Amniotic epithelial cell (primary cell): ENCODE data around the gene HEPACAM2.

Source experiments
- DNase-seq: peaks from one replicate; pipeline ENCODE4 v3.0.0-alpha.2; 2010; ENCODE audit warnings: low read depth

Gene HEPACAM2

GRCh38 chr7:93202594-93203250 lies 23.5 kb downstream of the HEPACAM2 start:
- no peak for DNase-seq

DNA sequence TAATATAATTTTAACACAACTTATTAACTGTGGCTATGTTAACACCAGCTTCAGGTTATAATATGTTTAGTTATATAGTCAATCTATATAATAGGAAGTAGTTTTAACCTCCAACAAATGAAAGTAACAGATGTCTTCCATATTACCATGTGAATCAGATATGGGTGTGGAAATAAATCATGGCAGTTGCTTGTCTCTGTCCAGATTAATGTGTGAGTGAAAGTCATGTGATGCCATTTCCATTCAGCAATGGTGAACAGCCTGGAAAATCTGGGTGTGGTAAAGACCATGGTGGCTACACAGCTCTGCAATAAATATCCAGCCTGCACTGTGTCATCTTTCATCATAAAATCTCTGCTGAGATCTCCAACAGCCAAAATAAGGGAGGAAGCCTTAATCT lies 27.8 kb downstream of the HEPACAM2 start:
- no peak for DNase-seq

- DNase-seq, result no peak
Measured at GRCh38 chr7:93196336-93196735, 29.9 kb downstream of the HEPACAM2 start.

DNA sequence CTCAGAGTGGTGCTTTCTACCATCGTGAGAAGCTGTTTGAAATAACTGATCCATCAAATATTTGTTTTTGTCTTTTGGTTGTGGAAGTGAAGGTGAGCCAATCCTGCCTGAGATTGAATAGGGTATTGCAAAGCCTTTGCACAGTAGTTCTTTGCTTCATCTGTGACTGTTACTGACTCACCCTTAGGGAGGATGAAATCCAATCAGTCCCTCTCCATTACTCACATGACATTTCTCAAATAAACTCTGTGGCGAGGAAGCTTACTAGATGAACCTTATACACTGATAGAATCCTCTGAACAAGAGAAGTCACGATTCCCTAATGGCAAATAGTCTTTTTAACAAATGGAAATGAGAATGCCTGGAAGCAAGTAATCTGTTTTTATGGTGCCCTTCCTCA lies 31.9 kb downstream of the HEPACAM2 start:
- DNase-seq, result peak; percentile 38

DNA sequence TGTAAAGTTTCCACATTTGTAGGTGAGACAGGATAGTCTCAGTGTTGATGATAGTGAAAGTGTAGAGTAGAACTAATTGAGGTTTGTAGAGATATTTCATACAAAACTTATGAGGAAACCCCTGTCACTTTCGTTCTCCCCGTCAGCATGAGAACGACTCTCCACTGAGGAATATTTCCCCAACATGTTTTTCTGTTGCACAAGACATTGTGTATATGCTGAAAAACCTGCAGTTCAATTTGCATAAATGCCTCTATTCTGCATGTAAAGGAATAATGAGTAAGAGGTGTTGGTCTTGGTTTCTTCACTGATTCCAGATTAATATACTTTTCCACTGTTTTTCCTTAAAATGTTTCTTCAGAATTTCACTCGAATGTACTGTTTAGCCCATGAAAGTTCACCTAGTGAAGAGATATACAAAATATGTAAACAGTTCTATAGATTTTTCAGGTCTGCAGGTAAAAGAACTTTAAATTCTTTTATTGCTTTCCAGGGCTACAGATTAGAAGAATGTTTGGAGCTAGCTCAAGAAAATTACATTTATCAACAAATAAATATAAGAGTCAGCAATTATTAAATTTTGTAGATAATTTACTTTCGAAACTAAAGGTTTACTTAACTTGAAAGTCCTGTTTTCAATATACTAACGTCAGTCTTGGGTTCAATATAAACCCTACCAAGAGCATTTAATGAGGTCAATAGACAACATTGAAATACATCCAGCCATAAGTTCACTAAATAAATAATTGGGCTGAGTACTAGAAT lies 37.2 kb downstream of the HEPACAM2 start:
- no peak for DNase-seq

GRCh38 chr7:93185303-93186027 lies 40.8 kb downstream of the HEPACAM2 start:
- peak; percentile 18 for DNase-seq

- no peak for DNase-seq
Measured at GRCh38 chr7:93179173-93179572, 47.1 kb downstream of the HEPACAM2 start.

DNA sequence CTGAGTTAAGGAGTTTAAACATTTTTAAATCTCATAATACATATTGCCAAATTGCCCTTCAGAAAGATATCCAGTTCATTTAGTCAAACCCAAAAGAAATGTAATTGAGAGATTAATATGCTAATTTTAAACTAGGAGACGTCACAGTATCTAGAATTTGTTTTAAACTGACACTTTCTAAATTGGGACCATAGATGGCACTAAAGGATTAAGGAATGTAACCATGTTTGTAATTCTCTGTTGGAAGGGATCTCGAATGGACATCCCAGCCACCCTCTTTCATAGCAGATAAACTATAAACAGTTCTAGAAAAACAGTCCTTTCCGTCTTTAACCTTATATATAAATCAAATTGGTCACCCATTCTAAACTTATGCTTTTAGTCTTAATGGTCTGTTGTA lies 48.1 kb downstream of the HEPACAM2 start:
- DNase-seq, result no peak

DNA sequence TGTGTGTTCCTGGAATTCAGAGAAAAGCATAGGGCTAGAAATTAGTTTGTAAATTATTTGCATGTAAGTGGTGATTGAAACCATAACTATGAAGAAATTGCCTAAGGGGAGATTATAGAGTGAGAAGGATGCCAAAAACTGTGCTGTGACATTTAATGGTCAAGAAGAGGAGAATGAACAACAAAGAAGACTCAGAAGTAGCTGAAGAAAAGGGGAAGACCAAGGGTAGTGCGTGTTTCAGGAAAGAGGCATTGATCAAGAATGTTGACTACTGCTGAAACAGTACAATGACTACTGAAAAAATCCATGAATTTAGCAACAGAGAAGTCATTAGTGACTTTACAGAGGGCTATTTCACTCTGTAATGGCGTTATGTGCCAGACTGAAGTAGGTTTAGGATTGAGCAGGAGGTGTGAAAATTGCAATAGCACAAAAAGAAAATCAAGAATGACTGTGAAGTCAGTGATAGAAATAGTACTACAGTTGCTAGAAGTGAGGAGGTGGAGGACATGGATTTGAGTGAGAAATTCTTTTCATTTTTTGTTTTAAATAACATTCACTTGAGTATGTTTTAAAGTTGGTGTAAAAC lies 49.2 kb downstream of the HEPACAM2 start:
- no peak for DNase-seq

DNA sequence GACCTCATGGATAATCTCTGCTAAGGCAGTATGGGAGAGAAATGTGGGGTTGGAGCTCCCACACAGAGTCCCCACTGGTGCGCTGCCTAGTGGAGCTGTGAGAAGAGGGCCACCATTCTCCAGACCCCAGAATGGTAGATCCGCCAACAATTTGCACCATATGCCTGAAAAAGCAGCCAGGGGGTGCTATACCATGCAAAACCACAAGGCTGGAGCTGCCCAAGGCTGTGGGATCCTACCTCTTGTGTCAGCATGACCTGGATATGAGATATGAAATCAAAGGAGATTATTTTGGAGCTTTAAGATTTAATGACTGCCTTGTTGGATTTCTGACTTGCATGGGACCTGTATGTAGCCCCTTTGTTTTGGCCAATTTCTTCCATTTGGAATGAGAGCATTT lies 51.0 kb downstream of the HEPACAM2 start:
- DNase-seq, result no peak

- DNase-seq, result no peak
Measured at GRCh38 chr7:93172683-93173082, 53.6 kb downstream of the HEPACAM2 start.

DNA sequence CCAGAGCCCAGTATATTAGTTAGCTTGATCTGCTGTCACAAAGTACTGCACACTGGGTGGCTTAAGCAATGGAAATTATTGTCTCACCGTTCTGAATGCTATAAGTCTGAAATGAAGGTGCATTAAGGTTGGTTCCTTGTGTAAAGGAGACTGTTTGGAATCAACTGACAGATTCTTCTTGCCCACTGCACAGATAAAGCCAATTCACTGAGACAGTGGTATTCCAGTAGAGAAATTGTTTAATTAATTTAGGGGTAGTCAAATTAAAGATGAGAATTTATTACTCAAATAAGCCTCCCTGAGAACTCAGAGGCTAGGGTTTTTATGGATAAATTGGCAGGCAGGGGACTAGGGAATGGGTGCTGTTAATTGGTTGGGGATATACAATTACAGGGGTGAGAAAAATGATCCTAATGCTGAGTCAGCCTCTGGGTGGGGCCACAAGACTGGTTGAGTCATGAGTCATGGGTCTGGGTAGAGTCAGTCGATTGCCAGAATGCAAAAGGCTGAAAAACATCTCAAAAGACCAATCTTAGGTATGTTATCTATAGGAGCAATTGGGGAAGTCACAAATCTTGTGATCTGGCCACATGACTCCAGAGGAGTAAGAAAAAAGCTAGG lies 54.6 kb downstream of the HEPACAM2 start:
- DNase-seq, result no peak

DNA sequence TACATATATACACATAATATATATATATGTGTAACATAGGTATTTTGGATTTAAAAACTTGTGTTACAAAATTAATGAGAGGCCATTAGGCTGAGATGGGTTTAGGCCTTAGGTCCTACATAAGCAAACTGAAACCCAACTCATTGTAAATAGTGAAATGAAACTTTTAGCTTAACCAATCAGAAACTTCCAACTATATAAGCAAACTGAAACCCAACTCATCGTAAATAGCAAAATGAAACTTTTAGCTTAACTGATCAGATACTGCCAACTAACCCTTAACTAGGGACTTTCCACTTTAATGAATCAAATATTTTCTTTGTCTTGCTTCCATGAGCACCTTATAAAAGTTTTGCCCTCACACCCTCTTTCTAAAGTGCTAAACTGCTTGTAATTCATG lies 60.8 kb downstream of the HEPACAM2 start:
- no peak for DNase-seq

DNA sequence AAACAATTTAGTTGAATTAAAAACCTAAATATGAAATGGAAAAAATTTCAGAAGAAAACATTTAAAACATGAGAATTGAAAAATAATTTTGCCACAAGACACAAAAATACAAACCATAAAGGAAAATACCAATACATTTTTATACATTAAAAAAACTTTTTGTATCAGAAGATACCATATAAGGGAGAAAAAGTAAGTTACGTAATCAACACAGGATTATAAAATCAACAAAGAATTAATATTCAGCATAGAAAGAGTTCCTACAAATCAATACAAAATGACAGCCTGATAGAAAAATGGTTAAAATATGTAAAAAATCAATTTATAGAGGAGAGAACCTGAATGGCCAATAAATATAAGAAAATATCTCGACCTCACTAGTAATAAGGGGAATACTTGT lies 61.5 kb downstream of the HEPACAM2 start:
- no peak for DNase-seq

DNA sequence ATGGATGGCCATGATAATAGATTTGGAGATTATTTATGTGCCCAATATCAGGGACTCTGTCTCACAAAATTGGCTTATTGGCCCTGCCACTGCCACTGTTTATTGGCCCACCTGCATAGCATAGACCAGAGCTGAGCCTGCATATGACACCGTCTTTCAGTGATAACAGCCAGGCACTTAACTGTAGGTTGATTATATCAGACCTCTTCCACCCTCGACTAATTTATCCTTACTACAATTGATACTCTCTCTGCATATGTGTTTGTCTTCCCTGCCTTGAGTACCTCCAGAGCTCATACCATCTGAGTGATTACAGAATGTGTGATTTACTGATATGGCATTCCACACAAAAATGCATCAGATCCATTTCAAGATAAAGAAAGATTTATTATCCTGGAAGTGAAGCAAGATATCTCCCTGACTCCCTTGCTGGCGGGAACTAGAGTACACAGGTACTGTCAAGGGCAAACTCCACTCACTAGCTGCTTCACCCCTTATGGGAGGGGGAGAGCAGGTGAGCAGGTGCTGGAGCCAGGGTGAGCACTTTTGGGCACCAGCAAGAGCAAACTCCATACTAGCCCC lies 65.0 kb downstream of the HEPACAM2 start:
- DNase-seq, result peak; percentile 19

GRCh38 chr7:93160410-93160809 lies 65.9 kb downstream of the HEPACAM2 start:
- DNase-seq, result peak; percentile 16

DNA sequence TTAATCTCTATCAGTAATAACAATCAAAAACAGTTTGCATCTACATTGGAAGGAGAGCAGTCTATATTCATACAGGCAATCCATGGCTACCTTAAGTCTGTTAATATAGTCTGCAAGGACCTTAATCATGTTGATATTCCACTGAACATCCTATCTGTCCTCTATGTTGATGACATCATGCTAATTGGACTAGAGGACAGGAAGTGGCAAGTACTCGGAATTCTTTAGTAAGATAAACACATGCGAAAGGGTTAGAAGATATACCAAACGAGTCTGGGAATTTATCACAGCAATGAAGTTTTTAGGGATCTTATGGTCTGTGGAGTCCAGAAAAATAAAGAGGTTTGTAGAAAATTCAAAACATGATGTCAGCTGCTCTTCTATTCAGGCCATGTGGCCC lies 66.8 kb downstream of the HEPACAM2 start:
- DNase-seq, result peak; percentile 32

GRCh38 chr7:93156884-93157283 lies 69.4 kb downstream of the HEPACAM2 start:
- DNase-seq, result no peak

- DNase-seq, result peak; percentile 50
Measured at GRCh38 chr7:93150200-93150835, 76.0 kb downstream of the HEPACAM2 start.

GRCh38 chr7:93148727-93149126 lies 77.5 kb downstream of the HEPACAM2 start:
- DNase-seq, result no peak

GRCh38 chr7:93148144-93148543 lies 78.1 kb downstream of the HEPACAM2 start, which contains the start of gene SAMD9L:
Gene SAMD9L, minus strand, starts transcription at chr7:93148385. Its CDS starts 12,414 bp downstream, at chr7:93135971.
- no peak for DNase-seq
